ENCODE data around the gene TPRG1.

Gene TPRG1

GRCh38 chr3:189286188-189286587 lies 114.4 kb downstream of the TPRG1 start:
- TF ChIP-seq CTCF (IDR thresholded peaks at IDR 0.05) = no peak

GRCh38 chr3:189286916-189287315 lies 115.1 kb downstream of the TPRG1 start:
- no peak for TF ChIP-seq CTCF (IDR thresholded peaks at IDR 0.05)

GRCh38 chr3:189288348-189289235 lies 116.8 kb downstream of the TPRG1 start:
- TF ChIP-seq CTCF (IDR thresholded peaks at IDR 0.05) = no peak

- no peak for TF ChIP-seq CTCF (IDR thresholded peaks at IDR 0.05)
Measured at GRCh38 chr3:189289251-189289650, 117.5 kb downstream of the TPRG1 start.

GRCh38 chr3:189292667-189293484 lies 121.1 kb downstream of the TPRG1 start:
- no peak for TF ChIP-seq CTCF (IDR thresholded peaks at IDR 0.05)

- no peak for TF ChIP-seq CTCF (IDR thresholded peaks at IDR 0.05)
Measured at GRCh38 chr3:189294649-189295048, 122.9 kb downstream of the TPRG1 start.

- no peak for TF ChIP-seq CTCF (IDR thresholded peaks at IDR 0.05)
Measured at GRCh38 chr3:189295089-189295488, 123.3 kb downstream of the TPRG1 start.

Measured in LNCAP (cell line).